ENCODE data around the gene NEUROG3. TPM values are rescaled to one million over a fixed set of nuclear protein-coding genes. Genes with fewer than 3 reads are reported as not detected.

NEUROG3 gene
- not detected in 2 replicates for total RNA-seq

GRCh38 chr10:69573056-69573806, at the start of gene NEUROG3:
Gene NEUROG3, minus strand, starts transcription at chr10:69573422. Its CDS starts 379 bp downstream, at chr10:69573043.

Other genes starting within 250 kb of the NEUROG3 start
- 0.12 TPM in 1 of 2 replicates, not detected in the other for gene TACR2, start 156.5 kb downstream of the NEUROG3 start, total RNA-seq
- 1.2 and 1.4 TPM in 2 replicates for gene TSPAN15, start 122.0 kb downstream of the NEUROG3 start, total RNA-seq
- 0.77 and 0.87 TPM in 2 replicates for gene FAM241B, start 56.8 kb upstream of the NEUROG3 start, total RNA-seq
- 31.8 and 35.9 TPM in 2 replicates for gene COL13A1, start 228.5 kb upstream of the NEUROG3 start, total RNA-seq

All from uterine smooth muscle cell (primary cell).